ENCODE results near the gene C1orf116.

DNA sequence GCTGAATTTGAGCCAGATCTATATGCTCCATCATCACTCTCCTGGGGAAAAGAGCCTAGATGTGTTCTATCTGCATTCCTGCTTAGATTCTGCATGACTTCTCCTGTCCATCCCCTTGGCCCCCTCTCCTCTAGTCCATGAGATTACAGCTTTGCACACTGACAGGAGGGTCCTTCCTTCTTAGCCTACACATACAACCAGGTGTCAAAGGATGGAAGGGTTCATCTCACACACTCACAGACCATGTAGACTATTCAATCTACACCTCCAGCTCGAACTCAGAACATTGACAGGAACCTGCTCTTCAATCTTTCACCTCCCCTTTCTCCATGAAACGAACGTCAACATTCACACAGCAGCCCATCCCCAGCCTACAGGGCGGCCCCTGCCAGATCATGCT, 13.8 kb downstream of the C1orf116 start:
- TF ChIP-seq, protein P1, sequence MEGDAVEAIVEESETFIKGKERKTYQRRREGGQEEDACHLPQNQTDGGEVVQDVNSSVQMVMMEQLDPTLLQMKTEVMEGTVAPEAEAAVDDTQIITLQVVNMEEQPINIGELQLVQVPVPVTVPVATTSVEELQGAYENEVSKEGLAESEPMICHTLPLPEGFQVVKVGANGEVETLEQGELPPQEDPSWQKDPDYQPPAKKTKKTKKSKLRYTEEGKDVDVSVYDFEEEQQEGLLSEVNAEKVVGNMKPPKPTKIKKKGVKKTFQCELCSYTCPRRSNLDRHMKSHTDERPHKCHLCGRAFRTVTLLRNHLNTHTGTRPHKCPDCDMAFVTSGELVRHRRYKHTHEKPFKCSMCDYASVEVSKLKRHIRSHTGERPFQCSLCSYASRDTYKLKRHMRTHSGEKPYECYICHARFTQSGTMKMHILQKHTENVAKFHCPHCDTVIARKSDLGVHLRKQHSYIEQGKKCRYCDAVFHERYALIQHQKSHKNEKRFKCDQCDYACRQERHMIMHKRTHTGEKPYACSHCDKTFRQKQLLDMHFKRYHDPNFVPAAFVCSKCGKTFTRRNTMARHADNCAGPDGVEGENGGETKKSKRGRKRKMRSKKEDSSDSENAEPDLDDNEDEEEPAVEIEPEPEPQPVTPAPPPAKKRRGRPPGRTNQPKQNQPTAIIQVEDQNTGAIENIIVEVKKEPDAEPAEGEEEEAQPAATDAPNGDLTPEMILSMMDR (IDR thresholded peaks at IDR 0.05), result no peak
- TF ChIP-seq POLR2AphosphoS5 (IDR thresholded peaks at IDR 0.05) (no peak), POLR2A (IDR thresholded peaks at IDR 0.05) (no peak), EP300 (IDR thresholded peaks at IDR 0.05) (no peak)

Measured in suprapubic skin (tissue), 4 donors.